BLaER1 (cell line): Measurements from ENCODE around the gene ARID1B.
A peak's percentile ranks its signal among the peaks of the same experiment; 100 is the strongest.

Source experiments
- H3K27ac ChIP-seq: shearing (Covaris generic); formaldehyde crosslinking; 2 replicates; pipeline ENCODE4 v1.8.1; 2022
- H3K27me3 ChIP-seq: shearing (Covaris generic); formaldehyde crosslinking; 2 replicates; pipeline ENCODE4 v1.8.1; 2022
- H3K36me3 ChIP-seq: shearing (Covaris generic); formaldehyde crosslinking; 2 replicates; pipeline ENCODE4 v1.8.1; 2022
- H3K4me1 ChIP-seq: shearing (Covaris generic); formaldehyde crosslinking; 2 replicates; pipeline ENCODE4 v1.8.1; 2022
- H3K4me2 ChIP-seq: shearing (Covaris generic); formaldehyde crosslinking; 2 replicates; pipeline ENCODE4 v1.8.1; 2022
- H3K4me3 ChIP-seq: shearing (Covaris generic); formaldehyde crosslinking; 2 replicates; pipeline ENCODE4 v1.8.1; 2022
- H3K9ac ChIP-seq: shearing (Covaris generic); formaldehyde crosslinking; 2 replicates; pipeline ENCODE4 v1.8.1; 2022
- H3K9me3 ChIP-seq: shearing (Covaris generic); formaldehyde crosslinking; 2 replicates; pipeline ENCODE4 v1.8.1; 2022
- H4K20me1 ChIP-seq: shearing (Covaris generic); formaldehyde crosslinking; 2 replicates; pipeline ENCODE4 v1.8.1; 2022
- Cebpa-rat ChIP-seq: shearing (Covaris generic); IDR thresholded peaks from 2 replicates; pipeline ENCODE4 v1.8.1; 2022

ARID1B gene

DNA sequence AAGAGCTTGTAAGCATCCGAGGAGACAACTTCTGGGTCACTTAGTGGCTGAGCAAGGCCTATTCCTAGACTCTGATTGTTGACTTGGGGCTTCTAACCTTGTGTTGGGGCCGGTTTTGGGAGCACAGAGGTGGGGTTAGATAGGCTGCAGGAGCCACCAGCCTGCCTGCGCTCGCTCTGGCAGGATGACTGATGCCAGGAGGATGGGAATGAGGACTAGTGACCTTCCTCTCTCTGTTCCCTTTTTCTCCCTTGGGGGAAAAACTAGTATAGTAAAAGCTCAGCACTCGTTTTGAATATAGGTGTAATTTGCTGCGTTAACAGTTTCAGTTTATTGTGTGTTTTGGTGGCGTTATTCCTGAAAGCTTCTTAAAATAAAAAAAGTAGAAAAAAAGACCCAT is 141.5 kb downstream of the ARID1B start:
- Histone ChIP-seq H3K9ac (no peak overlapping the region), H4K20me1 (peaks cover 93% of the 10 kb centered on the region), H3K27ac (no peak overlapping the region), H3K4me1 (peaks cover 48% of the 10 kb centered on the region), H3K36me3 (peaks cover 40% of the 10 kb centered on the region), H3K27me3 (no peaks in the 10 kb centered on the region), H3K4me2 (0 out of 2 replicates have a peak overlapping the region, but pooled peaks have one; percentile 17), H3K9me3 (no peaks in the 10 kb centered on the region), H3K4me3 (no peak overlapping the region)
- TF ChIP-seq Cebpa-rat = no peak

DNA sequence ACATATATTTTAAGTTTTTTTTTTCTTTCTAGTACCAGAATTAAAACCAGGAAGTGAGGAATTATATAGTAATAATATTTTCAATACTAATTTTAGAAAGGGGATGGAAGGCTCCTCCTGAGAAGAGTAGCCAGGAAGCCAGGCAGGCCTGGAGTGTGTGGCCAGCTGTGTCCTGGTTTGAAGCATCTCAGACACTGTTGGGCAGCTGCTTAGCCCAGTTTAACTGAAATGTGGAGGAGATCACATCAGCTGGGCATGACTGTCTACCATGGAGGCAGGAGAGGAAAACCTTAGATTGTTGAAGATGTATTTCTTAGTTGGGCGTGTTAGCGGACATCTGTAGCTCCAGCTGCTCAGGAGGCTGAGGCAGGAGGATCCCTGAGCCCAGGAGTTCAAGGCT is 142.2 kb downstream of the ARID1B start:
- Histone ChIP-seq H3K9ac (no peak overlapping the region), H3K36me3 (peaks cover 39% of the 10 kb centered on the region), H3K9me3 (no peaks in the 10 kb centered on the region), H3K4me2 (0 out of 2 replicates have a peak overlapping the region, but pooled peaks have one; percentile 9), H3K4me3 (no peak overlapping the region), H3K27me3 (no peaks in the 10 kb centered on the region), H3K4me1 (peaks cover 56% of the 10 kb centered on the region), H3K27ac (no peak overlapping the region), H4K20me1 (peaks cover 93% of the 10 kb centered on the region)
- no peak for TF ChIP-seq Cebpa-rat

DNA sequence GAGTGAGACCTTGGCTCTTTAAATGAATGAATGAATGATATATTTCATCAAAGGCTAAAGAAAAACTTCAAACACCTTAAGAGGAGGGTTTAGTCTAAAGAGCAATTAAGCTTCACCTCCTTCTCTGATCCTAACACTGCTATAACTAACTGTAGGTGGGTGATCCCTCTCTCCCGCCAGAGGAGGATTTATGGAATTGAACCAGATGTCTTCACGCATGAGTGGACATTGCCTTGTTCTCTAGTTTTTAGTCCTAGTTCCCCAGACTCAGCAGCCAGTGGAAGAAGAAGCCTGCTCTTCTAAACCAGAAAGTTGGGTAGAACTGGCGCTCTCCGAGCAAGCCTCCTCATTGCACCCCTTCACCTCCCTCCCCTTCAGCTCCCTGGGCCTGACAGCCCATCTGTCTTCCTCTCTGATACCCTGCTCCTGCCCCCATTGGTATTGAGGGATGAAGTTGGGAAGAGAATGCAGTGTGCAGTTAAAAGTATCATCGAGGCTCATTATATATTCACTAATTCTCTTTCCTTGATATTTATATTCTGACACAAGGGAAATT is 142.7 kb downstream of the ARID1B start:
- no peak for TF ChIP-seq Cebpa-rat
- Histone ChIP-seq H3K9ac (no peak overlapping the region), H3K9me3 (no peaks in the 10 kb centered on the region), H3K27me3 (no peaks in the 10 kb centered on the region), H3K4me1 (peaks cover 56% of the 10 kb centered on the region), H3K4me2 (no peak overlapping the region), H3K27ac (no peak overlapping the region), H3K36me3 (peaks cover 38% of the 10 kb centered on the region; the same call in 1 of the 2 replicates), H4K20me1 (peaks cover 95% of the 10 kb centered on the region), H3K4me3 (no peak overlapping the region)

- H4K20me1 ChIP-seq = peaks cover 95% of the 10 kb centered on the region
- H3K9me3 ChIP-seq = no peaks in the 10 kb centered on the region; the same call in 1 of the 2 replicates
- H3K27ac ChIP-seq = no peak overlapping the region
- H3K4me1 ChIP-seq = peaks cover 18% of the 10 kb centered on the region
- no peak overlapping the region for H3K4me2 ChIP-seq
- H3K4me3 ChIP-seq = no peak overlapping the region
- no peaks in the 10 kb centered on the region for H3K27me3 ChIP-seq
- H3K9ac ChIP-seq = no peak overlapping the region
- H3K36me3 ChIP-seq = peaks cover 54% of the 10 kb centered on the region
- no peak for TF ChIP-seq Cebpa-rat
Observed at GRCh38 chr6:156924246-156924645, 147.1 kb downstream of the ARID1B start.

- Histone ChIP-seq H3K9me3 (no peaks in the 10 kb centered on the region; the same call in 1 of the 2 replicates), H3K27ac (no peak overlapping the region), H3K9ac (no peak overlapping the region), H3K27me3 (no peaks in the 10 kb centered on the region), H3K36me3 (peaks cover 51% of the 10 kb centered on the region), H3K4me3 (no peak overlapping the region), H3K4me2 (no peak overlapping the region), H4K20me1 (peaks cover 95% of the 10 kb centered on the region), H3K4me1 (peaks cover 10% of the 10 kb centered on the region)
- no peak for TF ChIP-seq Cebpa-rat
Observed at GRCh38 chr6:156925026-156925425, 147.8 kb downstream of the ARID1B start.

- Histone ChIP-seq H3K4me2 (no peak overlapping the region), H4K20me1 (peaks cover 95% of the 10 kb centered on the region), H3K9ac (no peak overlapping the region), H3K27me3 (no peaks in the 10 kb centered on the region), H3K9me3 (no peaks in the 10 kb centered on the region; the same call in 1 of the 2 replicates), H3K36me3 (peaks cover 50% of the 10 kb centered on the region), H3K27ac (no peak overlapping the region), H3K4me3 (no peak overlapping the region), H3K4me1 (peaks cover 9% of the 10 kb centered on the region; the same call in 1 of the 2 replicates)
- no peak for TF ChIP-seq Cebpa-rat
Observed at GRCh38 chr6:156925718-156926607, 148.8 kb downstream of the ARID1B start.

DNA sequence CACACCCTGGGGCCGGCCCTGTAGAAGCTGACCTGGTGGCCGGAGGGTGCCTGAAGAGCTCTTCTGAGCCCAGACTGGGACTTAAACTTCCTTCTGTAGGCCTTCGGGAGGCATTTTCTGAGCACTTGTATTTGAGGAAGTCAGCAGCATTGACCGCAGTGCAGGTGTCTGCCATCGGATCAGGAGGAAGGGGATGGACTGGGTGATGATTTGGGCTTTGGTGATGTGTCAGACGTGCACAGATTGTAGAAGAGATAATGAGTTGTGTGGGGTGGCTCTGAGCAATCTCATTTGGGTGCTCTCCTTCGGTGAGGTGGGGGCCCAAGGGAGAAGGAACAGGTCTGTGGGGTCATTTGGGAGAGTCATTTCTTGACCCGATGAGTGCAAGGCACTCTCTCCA is 150.9 kb downstream of the ARID1B start:
- no peaks in the 10 kb centered on the region for H3K27me3 ChIP-seq

DNA sequence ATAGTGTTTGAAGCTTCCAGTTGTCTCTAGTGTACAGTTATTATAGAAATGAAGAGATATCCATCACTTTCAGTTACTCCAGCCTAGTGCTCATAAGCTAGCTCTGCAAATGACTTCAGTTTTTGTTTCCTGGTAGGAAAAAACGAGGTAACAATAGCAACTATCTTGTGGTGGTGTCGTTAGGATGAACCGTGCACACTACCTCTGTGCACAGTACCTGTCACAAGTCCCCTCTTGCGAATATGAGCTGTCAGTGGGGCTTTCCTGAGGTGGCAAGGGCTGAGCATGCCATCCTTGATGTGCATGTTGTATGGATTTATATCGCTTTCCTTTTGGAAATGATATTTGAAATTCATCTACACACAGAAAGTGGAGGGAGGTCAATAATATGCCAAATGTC is 151.8 kb downstream of the ARID1B start:
- peaks cover 98% of the 10 kb centered on the region for H4K20me1 ChIP-seq
- no peak for TF ChIP-seq Cebpa-rat

More for the DNA sequence above, 150.9 kb downstream of the ARID1B start:
- H3K9ac ChIP-seq = no peak overlapping the region
- peaks cover 13% of the 10 kb centered on the region for H3K4me1 ChIP-seq
- H3K27ac ChIP-seq = no peak overlapping the region
- peaks cover 40% of the 10 kb centered on the region for H3K36me3 ChIP-seq
- no peaks in the 10 kb centered on the region; the same call in 1 of the 2 replicates for H3K9me3 ChIP-seq
- no peak for TF ChIP-seq Cebpa-rat
- no peak overlapping the region for H3K4me2 ChIP-seq
- peaks cover 98% of the 10 kb centered on the region for H4K20me1 ChIP-seq
- H3K4me3 ChIP-seq = no peak overlapping the region

DNA sequence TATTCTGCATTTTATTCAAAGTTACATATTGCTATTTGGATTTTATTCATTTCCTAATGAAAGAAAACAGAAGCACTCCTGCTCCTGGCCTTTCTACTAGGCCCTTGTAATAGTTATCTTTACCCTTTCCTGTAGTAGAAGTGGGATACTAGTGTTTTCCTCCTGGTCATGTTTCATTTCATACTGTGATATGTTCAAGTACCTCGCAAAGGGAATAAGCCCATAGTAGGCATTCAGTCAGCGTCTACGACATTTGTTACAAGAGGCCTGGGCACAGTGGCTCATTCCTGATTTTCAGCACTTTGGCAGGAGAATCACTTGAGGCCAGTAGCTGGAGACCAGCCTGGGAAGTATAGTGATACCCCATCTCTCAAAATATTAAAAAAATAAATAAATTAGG is 154.1 kb downstream of the ARID1B start:
- Histone ChIP-seq H3K27me3 (no peaks in the 10 kb centered on the region), H3K36me3 (peaks cover 39% of the 10 kb centered on the region), H3K9ac (no peak overlapping the region), H3K9me3 (no peaks in the 10 kb centered on the region), H4K20me1 (peaks cover 98% of the 10 kb centered on the region), H3K27ac (no peak overlapping the region), H3K4me3 (no peak overlapping the region), H3K4me1 (peaks cover 12% of the 10 kb centered on the region), H3K4me2 (no peak overlapping the region)
- no peak for TF ChIP-seq Cebpa-rat

More for the DNA sequence above, 151.8 kb downstream of the ARID1B start:
- Histone ChIP-seq H3K27me3 (no peaks in the 10 kb centered on the region), H3K4me2 (no peak overlapping the region), H3K4me3 (no peak overlapping the region), H3K9me3 (no peaks in the 10 kb centered on the region; the same call in 1 of the 2 replicates), H3K4me1 (peaks cover 11% of the 10 kb centered on the region), H3K36me3 (peaks cover 32% of the 10 kb centered on the region), H3K9ac (no peak overlapping the region), H3K27ac (no peak overlapping the region)
